Breast epithelium (tissue), 3 donors: ENCODE data around the gene TRIM40.

Experiments
- CTCF ChIP-seq, 3 donors: fragments of 450-650 bp; IDR thresholded peaks; one replicate each; pipeline ENCODE4 v1.5.1; 2016 to 2017; ENCODE audit warnings: antibody characterized with exemption in 3 of 3, mild to moderate bottlenecking in 3 of 3, moderate library complexity in 3 of 3
- POLR2A ChIP-seq: fragments of 450-650 bp; IDR thresholded peaks from one replicate; pipeline ENCODE4 v1.6.1; 2016; ENCODE audit warnings: antibody characterized with exemption, mild to moderate bottlenecking, moderate library complexity
- POLR2AphosphoS5 ChIP-seq, 3 donors: sonication (generic); formaldehyde crosslinking; IDR thresholded peaks; one replicate each; pipeline ENCODE4 v1.6.1; 2017; ENCODE audit warnings: antibody characterized with exemption in 3 of 3

- TF ChIP-seq CTCF (IDR thresholded peaks at IDR 0.05) (no peak), POLR2AphosphoS5 (IDR thresholded peaks at IDR 0.05) (no peak), POLR2A (no peak)
These were observed 9.9 kb downstream of the TRIM40 start for GRCh38 chr6:30145818-30146217.
